NCI-H510A (cell line): ENCODE measurements around the gene CPVL.

Source experiments
- DNase-seq: peaks from one replicate; lab custom pipeline; 2025; lab: John Stamatoyannopoulos, UW

Gene CPVL

GRCh38 chr7:29000717-29001076 is 145.6 kb downstream of the CPVL start:
- DNase-seq: no peak

GRCh38 chr7:28999895-29000716 is 146.2 kb downstream of the CPVL start:
- no peak for DNase-seq

DNA sequence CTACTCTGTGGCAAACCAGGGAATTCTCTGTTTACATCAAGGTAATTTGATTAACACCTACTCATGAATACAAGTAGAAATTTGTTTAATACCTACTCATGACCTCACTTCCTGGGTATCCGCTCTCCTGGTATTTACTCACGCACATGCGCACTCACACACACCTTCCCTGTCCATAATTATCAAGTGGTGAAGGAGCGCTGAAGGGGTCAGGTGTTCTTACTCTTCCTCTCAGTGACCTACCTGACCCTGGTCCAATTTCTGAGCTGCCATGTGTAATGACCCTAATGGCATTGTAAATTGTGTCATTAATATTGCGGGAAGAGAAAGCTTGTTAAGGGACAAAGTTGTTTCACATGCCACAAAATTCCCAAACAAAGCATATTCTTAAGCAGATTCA is 146.9 kb downstream of the CPVL start:
- no peak for DNase-seq

DNA sequence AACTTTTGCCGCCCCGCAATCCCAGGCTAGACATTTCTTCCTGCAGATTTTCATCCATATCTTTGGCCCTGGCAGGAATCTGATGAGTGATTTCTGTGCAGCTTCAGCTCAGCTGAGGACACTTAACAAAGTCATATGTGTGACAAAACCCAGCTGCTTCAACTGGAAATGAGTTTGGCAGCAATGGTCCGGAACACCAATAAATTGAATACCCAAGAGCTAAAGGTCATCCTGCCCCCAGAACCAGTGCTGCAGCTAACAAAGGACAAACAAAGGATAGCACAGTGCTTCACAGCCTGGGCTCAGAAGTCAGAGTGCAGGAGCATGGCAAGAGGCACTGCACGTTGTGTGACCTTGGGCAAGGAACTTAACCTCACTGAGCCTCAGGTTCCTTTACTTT is 148.2 kb downstream of the CPVL start:
- no peak for DNase-seq

DNA sequence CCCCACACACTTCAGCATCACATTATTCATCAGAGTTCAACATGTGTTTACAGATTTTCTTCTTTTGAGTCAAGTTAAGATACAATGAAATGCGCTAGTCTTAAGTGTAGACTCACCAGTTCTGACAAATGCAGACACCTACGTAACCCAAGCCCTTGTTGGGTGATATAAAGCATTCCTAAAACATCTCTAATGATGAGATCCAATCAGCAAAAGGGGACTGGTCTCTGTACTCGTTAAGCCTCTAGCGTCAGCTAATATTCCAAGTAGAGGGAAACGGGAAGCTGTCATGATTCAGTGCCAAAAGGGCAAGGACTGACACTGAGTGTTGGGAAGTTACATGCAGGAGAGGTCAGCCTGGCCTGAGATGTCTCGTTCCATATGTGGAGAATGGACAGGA is 149.5 kb downstream of the CPVL start:
- no peak for DNase-seq

DNA sequence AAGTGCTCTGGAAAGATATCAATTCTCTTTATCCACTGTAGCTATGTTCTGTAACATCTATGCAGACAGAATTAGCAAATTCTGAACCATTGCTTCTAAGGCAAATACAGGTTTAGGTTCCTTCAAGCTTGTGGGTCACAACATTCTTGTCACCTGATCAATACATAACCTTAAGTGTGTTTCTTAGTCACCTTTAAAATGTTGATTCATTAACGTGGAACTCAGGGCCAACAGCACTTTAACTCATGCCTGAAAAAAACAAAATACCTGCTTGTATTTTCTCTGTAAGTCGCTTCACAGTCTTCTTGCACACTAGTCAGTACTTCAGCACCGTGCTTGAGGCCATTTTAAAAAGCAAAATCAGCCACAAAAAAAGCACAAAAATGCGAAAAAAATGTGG is 153.0 kb downstream of the CPVL start:
- no peak for DNase-seq

GRCh38 chr7:28992798-28993197 is 153.5 kb downstream of the CPVL start:
- no peak for DNase-seq

DNA sequence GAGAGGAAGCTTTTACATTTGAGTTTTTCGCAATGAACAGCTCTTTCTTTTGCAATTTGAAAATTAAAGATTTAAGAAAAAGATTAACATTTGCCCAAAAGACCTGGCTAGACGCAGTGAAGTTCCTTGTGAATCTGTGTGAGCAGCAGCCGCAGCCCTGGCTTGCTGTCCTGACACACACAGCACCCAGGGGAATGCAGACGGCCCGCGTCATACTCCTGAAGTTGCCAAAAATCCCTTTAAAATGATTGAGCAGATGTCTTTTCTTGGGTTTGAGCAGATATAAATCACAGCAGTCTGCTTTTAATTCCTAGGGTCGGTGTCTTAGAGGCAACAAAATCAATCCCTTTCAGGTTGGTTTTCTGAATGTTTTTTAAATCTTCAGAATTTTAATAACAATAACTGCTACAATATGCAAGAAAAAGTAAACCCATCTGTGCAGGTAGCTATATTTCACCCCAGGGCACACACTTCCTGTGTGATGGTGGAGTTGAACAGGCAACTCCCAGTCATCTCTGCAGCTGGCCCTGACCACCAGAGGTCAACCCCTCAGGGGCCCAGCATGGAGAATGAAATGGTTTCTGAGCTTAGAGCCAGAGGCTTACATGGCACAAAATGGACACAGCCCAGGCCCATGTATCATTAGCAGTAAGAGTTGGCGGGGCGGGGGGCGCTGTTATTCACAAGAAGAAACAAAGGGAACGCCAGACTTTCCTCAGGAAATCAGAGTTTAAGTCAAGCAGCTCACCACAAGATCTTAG is 156.0 kb downstream of the CPVL start:
- no peak for DNase-seq

DNA sequence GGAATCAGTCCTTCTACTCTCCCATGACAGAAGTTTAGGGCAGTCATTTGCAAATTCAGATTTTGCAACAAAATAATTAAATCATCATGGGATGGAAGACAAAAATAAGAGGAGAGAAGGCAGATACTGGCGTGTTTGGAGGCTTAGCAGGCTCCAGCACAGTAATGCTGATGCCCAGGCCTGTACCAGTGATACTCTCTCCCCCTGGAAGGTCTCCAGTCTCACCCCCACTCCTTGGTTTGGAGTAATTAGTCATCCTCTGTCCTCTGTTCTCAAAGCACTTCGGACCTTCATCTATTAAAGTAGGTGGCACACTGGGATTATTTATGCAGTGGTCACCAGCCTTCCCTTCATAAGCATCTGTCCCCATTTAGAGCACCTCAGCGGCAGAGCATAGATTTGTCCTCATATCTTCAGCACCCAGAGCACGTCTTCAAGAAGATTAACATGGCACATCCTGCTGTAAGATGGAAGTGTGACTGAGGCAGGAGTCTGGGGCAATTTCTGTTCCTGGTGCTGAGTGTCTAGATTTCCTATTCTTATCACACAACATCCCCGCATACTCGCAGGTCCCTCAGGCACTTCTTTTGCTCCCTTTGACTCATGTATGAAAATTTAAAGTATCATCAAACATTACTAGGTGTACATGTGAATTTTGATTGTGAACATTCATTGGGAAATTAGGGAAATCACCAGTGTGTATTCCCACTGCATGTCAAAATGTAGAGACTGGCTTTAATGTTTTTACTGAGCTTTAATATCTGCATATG is 156.9 kb downstream of the CPVL start:
- DNase-seq: no peak

DNA sequence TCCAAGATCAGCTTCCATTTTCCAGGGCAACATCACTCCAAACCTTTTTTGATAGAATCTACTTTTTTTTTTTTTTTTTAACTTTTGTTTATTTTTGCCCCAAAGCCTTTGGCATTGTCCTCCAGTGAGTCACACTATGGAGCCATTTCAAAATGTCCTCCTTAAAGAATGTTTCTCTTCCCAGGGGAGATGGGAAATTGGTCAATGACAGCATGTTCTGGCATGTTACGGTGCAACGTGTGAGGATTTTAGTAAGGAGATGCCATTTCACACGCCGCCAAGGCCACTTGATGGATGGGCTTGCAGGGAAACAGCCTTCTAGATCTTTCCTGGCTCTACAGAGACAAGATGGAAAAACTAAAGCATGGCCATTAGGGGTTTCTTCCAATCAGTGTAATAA is 157.5 kb downstream of the CPVL start:
- DNase-seq: no peak

- DNase-seq: no peak
Measured at GRCh38 chr7:28988091-28988490, 158.2 kb downstream of the CPVL start.

GRCh38 chr7:28986765-28987110 is 159.6 kb downstream of the CPVL start:
- DNase-seq: no peak

DNA sequence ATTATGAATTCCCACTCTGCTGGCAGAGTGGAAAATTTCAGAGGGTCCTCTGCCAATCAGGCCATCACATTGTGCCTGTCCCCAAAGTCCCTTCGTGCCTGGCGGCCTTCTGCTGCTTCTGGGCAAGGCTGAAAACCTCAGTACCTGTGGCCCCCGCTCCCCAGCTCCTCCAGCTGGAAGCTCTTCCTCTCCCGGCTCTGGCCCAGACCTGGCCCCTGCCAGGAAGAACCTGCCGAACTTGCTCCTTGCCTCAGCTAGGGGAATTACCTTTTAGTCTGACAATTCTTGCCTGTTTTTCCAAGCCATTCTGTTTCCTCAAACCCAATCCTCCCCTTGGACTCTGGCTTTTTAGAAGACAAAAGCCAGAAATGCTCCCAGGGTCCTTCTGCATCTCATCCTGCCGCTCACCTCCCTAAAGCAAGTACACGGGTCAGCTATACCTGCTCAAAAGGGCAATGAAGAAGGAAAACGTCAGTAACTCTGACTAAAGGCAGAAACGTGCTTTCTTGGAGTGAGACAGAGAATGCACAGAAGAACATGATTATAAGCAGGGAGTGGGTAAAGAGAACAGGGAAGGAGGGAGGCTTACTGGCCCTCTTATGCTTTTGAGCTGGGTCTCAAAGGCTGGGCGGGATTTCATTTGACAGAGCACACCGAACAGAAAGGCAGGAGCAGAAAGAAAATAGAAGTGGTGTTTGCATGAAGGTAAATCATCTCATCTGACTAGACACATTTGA is 160.1 kb downstream of the CPVL start:
- DNase-seq: no peak

DNA sequence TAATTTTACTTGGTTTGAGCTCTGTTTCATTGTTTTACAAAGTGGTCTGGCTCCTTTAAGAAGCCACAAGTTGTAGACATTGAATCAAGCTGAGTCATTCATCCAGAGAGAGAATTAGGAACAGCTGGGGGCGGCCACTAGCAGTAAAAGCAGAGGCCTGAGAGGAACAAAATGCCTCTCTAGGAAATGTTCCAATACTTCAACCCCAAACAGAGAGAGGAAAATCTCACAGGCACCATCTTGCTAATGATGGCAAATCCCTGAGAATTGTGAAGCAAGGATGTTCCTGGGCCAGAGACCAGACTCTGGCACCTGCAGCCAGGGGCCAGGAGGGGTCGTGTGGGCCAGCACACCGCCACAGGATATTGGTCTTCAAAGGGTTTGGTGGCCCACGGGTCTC is 161.7 kb downstream of the CPVL start:
- DNase-seq: no peak

- no peak for DNase-seq
Measured at GRCh38 chr7:28984217-28984616, 162.1 kb downstream of the CPVL start.

GRCh38 chr7:28983396-28984190 is 162.7 kb downstream of the CPVL start:
- DNase-seq: no peak

GRCh38 chr7:28981161-28981465 is 165.2 kb downstream of the CPVL start:
- no peak for DNase-seq

DNA sequence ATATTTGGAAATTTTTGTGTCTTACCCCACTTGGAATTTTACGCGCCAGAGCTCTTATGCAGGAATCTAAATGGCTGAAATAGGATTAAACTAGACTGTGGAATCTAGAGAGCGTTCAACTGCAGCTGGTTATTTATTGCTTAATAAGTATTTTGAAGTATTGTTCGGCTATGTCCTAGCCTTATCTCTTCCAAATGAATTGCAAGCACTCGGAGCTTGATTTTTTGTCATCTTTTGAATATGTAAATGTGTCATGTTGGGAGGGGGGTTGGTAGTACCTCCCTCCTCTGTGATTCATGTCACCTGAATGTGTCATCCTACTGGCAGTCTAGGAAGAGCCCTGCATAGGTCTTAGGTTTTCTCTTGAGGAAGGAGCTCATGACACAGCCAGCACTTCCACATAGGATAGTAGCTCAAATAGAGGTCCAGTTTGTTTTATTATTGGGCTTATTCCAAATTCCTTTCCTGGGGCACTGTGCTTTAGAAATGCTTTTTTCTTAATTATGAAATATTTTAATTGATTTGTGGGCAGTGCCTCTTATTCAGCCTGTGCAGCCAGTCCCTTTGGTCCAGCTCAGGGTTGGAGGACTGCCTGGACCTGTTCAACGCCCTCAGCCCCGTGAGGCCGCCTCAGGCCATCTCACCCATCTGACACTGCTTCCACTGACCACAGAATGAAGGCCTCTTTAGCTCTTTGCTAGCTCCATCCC is 165.7 kb downstream of the CPVL start:
- no peak for DNase-seq

DNA sequence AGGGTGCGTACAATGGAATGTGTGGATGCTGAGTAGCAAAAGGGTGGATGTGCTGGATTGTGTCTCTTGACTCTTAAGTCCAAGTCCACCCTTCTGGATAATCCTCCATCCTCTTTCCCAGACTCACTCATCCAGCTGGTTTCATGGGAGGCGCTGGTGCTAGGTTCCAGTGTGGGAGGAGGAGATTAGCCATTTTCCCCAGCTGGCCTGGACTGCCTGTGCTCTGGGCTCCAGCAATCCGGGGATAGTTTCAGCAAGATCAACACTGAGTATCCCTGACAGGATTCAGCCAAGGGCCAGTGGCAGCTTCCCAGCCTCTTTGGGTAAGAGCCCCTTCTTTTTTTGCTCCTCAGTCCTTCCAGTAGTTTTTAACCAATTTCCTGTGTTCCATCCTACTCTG is 166.6 kb downstream of the CPVL start:
- DNase-seq: no peak

GRCh38 chr7:28977881-28978280 is 168.5 kb downstream of the CPVL start:
- DNase-seq: no peak

DNA sequence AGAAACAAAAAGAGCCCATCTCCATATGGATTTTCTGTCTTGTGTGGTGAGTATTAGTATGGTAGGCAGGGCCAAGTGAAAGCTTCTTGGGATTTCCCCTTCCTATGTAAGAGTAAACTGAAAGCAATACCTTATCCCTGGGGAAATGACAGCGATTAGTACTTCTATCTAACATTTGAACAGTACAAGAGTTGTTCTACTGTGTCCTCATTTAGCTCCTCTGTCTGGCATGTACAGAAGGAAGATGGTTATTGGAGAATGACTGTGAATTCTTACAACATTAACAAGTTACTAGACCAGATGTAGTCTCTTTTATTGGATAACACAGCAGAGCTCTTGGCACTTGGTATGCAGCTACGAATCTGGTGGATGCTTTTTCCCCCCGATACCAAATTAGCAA is 170.3 kb downstream of the CPVL start:
- no peak for DNase-seq
